Measurements from ENCODE around the gene SLC6A6.
"Not testable (repeated sequence)": the region's sequence is repeated elsewhere in the genome, so short reads cannot be mapped to it uniquely, and the experiment has no call there.

The SLC6A6 gene

GRCh38 chr3:14406336-14406735 is 3.9 kb downstream of the SLC6A6 start:
- Histone ChIP-seq H3K36me3 (ENCODE audit: insufficient read depth, low read length) (peaks cover 36% of the 10 kb centered on the region; the same call in 1 of the 2 replicates), H3K4me1 (ENCODE audit: insufficient read depth, low read length, severe bottlenecking) (peaks cover 74% of the 10 kb centered on the region), H3K27ac (ENCODE audit: low read depth, low read length, poor library complexity, severe bottlenecking) (peak overlapping the region; percentile 79), H3K79me2 (ENCODE audit: insufficient read depth, low read length) (peaks cover 72% of the 10 kb centered on the region), H3K27me3 (ENCODE audit: insufficient read depth, low read length) (no peaks in the 10 kb centered on the region), H3K9ac (ENCODE audit: low read length) (no peak overlapping the region; the same call in 1 of the 2 replicates), H3K4me2 (ENCODE audit: low read length) (peak overlapping the region; percentile 97), H3K4me3 (ENCODE audit: low read depth, low read length, poor library complexity, severe bottlenecking) (peak overlapping the region; percentile 87), H3K9me3 (ENCODE audit: low read length) (no peaks in the 10 kb centered on the region), H3F3A (ENCODE audit: insufficient read depth, low read length) (no peaks in the 10 kb centered on the region), H2AFZ (ENCODE audit: low read length) (no peak overlapping the region), H3K9me2 (ENCODE audit: low read depth, low read length) (no peaks in the 10 kb centered on the region), H4K20me1 (ENCODE audit: insufficient read depth, low read length) (no peaks in the 10 kb centered on the region)
- TF ChIP-seq, protein P1, sequence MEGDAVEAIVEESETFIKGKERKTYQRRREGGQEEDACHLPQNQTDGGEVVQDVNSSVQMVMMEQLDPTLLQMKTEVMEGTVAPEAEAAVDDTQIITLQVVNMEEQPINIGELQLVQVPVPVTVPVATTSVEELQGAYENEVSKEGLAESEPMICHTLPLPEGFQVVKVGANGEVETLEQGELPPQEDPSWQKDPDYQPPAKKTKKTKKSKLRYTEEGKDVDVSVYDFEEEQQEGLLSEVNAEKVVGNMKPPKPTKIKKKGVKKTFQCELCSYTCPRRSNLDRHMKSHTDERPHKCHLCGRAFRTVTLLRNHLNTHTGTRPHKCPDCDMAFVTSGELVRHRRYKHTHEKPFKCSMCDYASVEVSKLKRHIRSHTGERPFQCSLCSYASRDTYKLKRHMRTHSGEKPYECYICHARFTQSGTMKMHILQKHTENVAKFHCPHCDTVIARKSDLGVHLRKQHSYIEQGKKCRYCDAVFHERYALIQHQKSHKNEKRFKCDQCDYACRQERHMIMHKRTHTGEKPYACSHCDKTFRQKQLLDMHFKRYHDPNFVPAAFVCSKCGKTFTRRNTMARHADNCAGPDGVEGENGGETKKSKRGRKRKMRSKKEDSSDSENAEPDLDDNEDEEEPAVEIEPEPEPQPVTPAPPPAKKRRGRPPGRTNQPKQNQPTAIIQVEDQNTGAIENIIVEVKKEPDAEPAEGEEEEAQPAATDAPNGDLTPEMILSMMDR (IDR thresholded peaks at IDR 0.05; ENCODE audit: low read length): no peak
- TF ChIP-seq EZH2 (IDR thresholded peaks at IDR 0.05; ENCODE audit: borderline replicate concordance, low read length): no peak

- H3K27ac ChIP-seq (ENCODE audit: low read depth, low read length, poor library complexity, severe bottlenecking): peak overlapping the region; percentile 79
- H3K9me3 ChIP-seq (ENCODE audit: low read length): no peaks in the 10 kb centered on the region
- H3K36me3 ChIP-seq (ENCODE audit: insufficient read depth, low read length): peaks cover 40% of the 10 kb centered on the region; the same call in 1 of the 2 replicates
- peaks cover 70% of the 10 kb centered on the region for H3K4me1 ChIP-seq (ENCODE audit: insufficient read depth, low read length, severe bottlenecking)
- no peaks in the 10 kb centered on the region for H3K9me2 ChIP-seq (ENCODE audit: low read depth, low read length)
- H3F3A ChIP-seq (ENCODE audit: insufficient read depth, low read length): no peaks in the 10 kb centered on the region
- no peak overlapping the region for H2AFZ ChIP-seq (ENCODE audit: low read length)
- H3K4me3 ChIP-seq (ENCODE audit: low read depth, low read length, poor library complexity, severe bottlenecking): peak overlapping the region; percentile 87
- H3K4me2 ChIP-seq (ENCODE audit: low read length): peak overlapping the region; percentile 97; the same call in 1 of the 2 replicates
- H3K27me3 ChIP-seq (ENCODE audit: insufficient read depth, low read length): no peaks in the 10 kb centered on the region
- no peak overlapping the region; the same call in 1 of the 2 replicates for H3K9ac ChIP-seq (ENCODE audit: low read length)
- TF ChIP-seq, protein P1 (IDR thresholded peaks at IDR 0.05; ENCODE audit: low read length): no peak
- TF ChIP-seq EZH2 (IDR thresholded peaks at IDR 0.05; ENCODE audit: borderline replicate concordance, low read length): no peak
- peaks cover 75% of the 10 kb centered on the region for H3K79me2 ChIP-seq (ENCODE audit: insufficient read depth, low read length)
- H4K20me1 ChIP-seq (ENCODE audit: insufficient read depth, low read length): no peaks in the 10 kb centered on the region
Observed at GRCh38 chr3:14406766-14407165, 4.4 kb downstream of the SLC6A6 start.

- no peak overlapping the region for H3K9ac ChIP-seq (ENCODE audit: low read length)
- H3K4me1 ChIP-seq (ENCODE audit: insufficient read depth, low read length, severe bottlenecking): peaks cover 67% of the 10 kb centered on the region
- H3K4me3 ChIP-seq (ENCODE audit: low read depth, low read length, poor library complexity, severe bottlenecking): peak overlapping the region; percentile 87
- no peaks in the 10 kb centered on the region for H3K9me2 ChIP-seq (ENCODE audit: low read depth, low read length)
- peaks cover 75% of the 10 kb centered on the region for H3K79me2 ChIP-seq (ENCODE audit: insufficient read depth, low read length)
- no peaks in the 10 kb centered on the region for H4K20me1 ChIP-seq (ENCODE audit: insufficient read depth, low read length)
- H2AFZ ChIP-seq (ENCODE audit: low read length): no peak overlapping the region
- peak overlapping the region; percentile 97; the same call in 1 of the 2 replicates for H3K4me2 ChIP-seq (ENCODE audit: low read length)
- no peaks in the 10 kb centered on the region for H3K9me3 ChIP-seq (ENCODE audit: low read length)
- H3K36me3 ChIP-seq (ENCODE audit: insufficient read depth, low read length): peaks cover 44% of the 10 kb centered on the region; the same call in 1 of the 2 replicates
- H3K27me3 ChIP-seq (ENCODE audit: insufficient read depth, low read length): no peaks in the 10 kb centered on the region
- peak overlapping the region; percentile 79 for H3K27ac ChIP-seq (ENCODE audit: low read depth, low read length, poor library complexity, severe bottlenecking)
- TF ChIP-seq EZH2 (IDR thresholded peaks at IDR 0.05; ENCODE audit: borderline replicate concordance, low read length): no peak
- TF ChIP-seq, protein P1 (IDR thresholded peaks at IDR 0.05; ENCODE audit: low read length): no peak
- H3F3A ChIP-seq (ENCODE audit: insufficient read depth, low read length): no peaks in the 10 kb centered on the region
Observed at GRCh38 chr3:14407203-14407602, 4.8 kb downstream of the SLC6A6 start.

DNA sequence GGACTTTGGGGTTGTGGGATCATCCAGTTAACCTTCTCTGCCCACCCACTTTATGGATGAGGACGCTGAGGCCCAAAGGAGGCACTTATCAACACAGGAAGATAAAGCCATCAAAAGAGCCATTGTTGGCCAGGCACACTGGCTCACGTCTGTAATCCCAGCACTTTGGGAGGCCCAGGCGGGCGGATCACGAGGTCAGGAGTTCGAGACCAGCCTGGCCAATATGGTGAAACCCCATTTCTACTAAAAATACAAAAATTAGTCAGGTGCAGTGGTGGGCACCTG is 7.3 kb downstream of the SLC6A6 start:
- not testable (repeated sequence) for H3K9me3 ChIP-seq (ENCODE audit: low read length); H3F3A ChIP-seq (ENCODE audit: insufficient read depth, low read length); H3K27me3 ChIP-seq (ENCODE audit: insufficient read depth, low read length); H3K9ac ChIP-seq (ENCODE audit: low read length); H4K20me1 ChIP-seq (ENCODE audit: insufficient read depth, low read length); H3K4me2 ChIP-seq (ENCODE audit: low read length); H3K27ac ChIP-seq (ENCODE audit: low read depth, low read length, poor library complexity, severe bottlenecking); H2AFZ ChIP-seq (ENCODE audit: low read length); H3K4me3 ChIP-seq (ENCODE audit: low read depth, low read length, poor library complexity, severe bottlenecking); H3K9me2 ChIP-seq (ENCODE audit: low read depth, low read length)
- Histone ChIP-seq H3K79me2 (ENCODE audit: insufficient read depth, low read length) (peaks cover 62% of the 10 kb centered on the region), H3K4me1 (ENCODE audit: insufficient read depth, low read length, severe bottlenecking) (peaks cover 71% of the 10 kb centered on the region), H3K36me3 (ENCODE audit: insufficient read depth, low read length) (peaks cover 46% of the 10 kb centered on the region; the same call in 1 of the 2 replicates)

Measured in OCI-LY1 (cell line).